ENCODE measurements around the gene OR2S2.

GRCh38 chr9:35944173-35944572 lies 13.8 kb downstream of the OR2S2 start:
- TF ChIP-seq, protein P1, sequence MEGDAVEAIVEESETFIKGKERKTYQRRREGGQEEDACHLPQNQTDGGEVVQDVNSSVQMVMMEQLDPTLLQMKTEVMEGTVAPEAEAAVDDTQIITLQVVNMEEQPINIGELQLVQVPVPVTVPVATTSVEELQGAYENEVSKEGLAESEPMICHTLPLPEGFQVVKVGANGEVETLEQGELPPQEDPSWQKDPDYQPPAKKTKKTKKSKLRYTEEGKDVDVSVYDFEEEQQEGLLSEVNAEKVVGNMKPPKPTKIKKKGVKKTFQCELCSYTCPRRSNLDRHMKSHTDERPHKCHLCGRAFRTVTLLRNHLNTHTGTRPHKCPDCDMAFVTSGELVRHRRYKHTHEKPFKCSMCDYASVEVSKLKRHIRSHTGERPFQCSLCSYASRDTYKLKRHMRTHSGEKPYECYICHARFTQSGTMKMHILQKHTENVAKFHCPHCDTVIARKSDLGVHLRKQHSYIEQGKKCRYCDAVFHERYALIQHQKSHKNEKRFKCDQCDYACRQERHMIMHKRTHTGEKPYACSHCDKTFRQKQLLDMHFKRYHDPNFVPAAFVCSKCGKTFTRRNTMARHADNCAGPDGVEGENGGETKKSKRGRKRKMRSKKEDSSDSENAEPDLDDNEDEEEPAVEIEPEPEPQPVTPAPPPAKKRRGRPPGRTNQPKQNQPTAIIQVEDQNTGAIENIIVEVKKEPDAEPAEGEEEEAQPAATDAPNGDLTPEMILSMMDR (IDR thresholded peaks at IDR 0.05; ENCODE audit: low read depth, low read length) = no peak
- TF ChIP-seq EZH2phosphoT487 (IDR thresholded peaks at IDR 0.05; ENCODE audit: low read depth) = no peak
